ENCODE data around the gene MID1IP1. TPM values are rescaled to one million over a fixed set of nuclear protein-coding genes. Genes with fewer than 3 reads are reported as not detected.

The MID1IP1 gene
- polyA plus RNA-seq, 2 donors: 16.7 to 43.3 TPM

DNA sequence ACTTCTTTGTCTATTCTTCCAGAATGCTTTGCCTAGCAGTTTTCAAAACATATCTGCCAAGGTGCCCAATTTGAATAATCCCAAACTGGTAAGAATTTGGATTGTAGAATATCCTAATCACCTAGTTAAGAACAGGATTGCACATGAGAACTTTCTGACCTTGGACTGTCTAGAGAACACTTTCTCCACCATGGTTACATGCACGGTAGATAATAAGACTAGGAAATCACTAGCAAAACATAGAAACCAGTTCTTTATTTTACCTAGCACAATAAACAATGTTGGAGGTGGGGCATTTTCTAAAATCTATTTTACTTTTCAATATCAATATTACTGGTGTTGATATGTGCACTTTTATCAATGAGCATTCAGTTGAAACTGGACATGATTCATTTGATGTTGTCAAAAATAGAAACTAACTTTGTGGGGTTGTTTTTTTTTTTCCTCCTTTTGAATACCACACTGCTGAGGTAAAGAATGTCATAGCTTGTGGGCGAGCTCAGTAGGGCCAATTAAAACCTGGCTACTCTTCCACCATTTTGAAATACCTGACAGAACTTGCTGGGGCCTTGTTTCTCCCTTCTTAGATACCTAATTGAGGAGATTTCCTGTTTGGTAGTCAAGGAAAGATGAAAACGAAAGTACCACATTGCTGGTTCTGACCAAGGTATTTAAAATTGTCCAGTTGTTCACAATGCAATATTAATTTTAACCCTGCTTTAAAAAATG, 10.4 kb downstream of the MID1IP1 start:
- Histone ChIP-seq H3K27ac (ENCODE audit: low read depth in 2 of 2, low read length in 1 of 2) (no peak overlapping the region), H3K27me3 (ENCODE audit: control insufficient read depth in 1 of 2, insufficient read depth in 2 of 2, low read length in 2 of 2) (peaks cover 0 to 2% of the 10 kb centered on the region in 2 donors), H3K36me3 (ENCODE audit: control insufficient read depth in 2 of 2, insufficient read depth in 2 of 2, low read length in 1 of 2) (no peaks in the 10 kb centered on the region), H3K4me3 (ENCODE audit: low read depth in 1 of 2, low read length in 2 of 2) (no peak overlapping the region), H3K9me3 (ENCODE audit: control insufficient read depth in 2 of 2, insufficient read depth in 1 of 2, low read depth in 1 of 2, low read length in 1 of 2) (no peaks in the 10 kb centered on the region), H3K4me1 (ENCODE audit: control insufficient read depth in 2 of 2, insufficient read depth in 2 of 2, low read length in 1 of 2) (no peaks in the 10 kb centered on the region)
- WGBS, 2 donors: 42 to 51% methylated on average over 3 of the region's 3 CpGs

DNA sequence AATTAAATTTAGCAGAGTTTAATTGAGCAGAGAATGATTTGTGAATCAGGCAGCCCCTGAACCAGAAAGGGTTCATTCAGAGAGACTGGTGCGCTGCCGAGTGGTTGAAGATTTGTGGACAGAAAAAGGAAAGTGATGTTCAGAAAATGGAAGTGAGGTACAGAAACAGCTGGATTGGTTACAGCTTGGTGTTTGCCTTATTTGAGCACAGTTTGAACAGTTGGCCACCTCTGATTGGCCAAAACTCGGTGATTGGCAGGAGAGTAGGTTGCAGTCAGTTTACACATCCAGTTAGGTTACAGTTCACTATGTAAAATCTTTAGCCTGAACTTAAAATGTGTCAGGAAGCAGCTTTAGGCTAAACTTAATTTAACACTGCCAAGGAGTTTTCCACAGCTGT, 14.9 kb downstream of the MID1IP1 start:
- no peak overlapping the region for H3K27ac ChIP-seq (ENCODE audit: low read depth in 2 of 2, low read length in 1 of 2)
- H3K27me3 ChIP-seq (ENCODE audit: control insufficient read depth in 1 of 2, insufficient read depth in 2 of 2, low read length in 2 of 2): peaks cover 0 to 2% of the 10 kb centered on the region in 2 donors
- H3K4me3 ChIP-seq (ENCODE audit: low read depth in 1 of 2, low read length in 2 of 2): no peak overlapping the region
- H3K36me3 ChIP-seq (ENCODE audit: control insufficient read depth in 2 of 2, insufficient read depth in 2 of 2, low read length in 1 of 2): no peaks in the 10 kb centered on the region
- no peaks in the 10 kb centered on the region for H3K4me1 ChIP-seq (ENCODE audit: control insufficient read depth in 2 of 2, insufficient read depth in 2 of 2, low read length in 1 of 2)
- WGBS, 2 donors: 73 to 88% methylated on average over 3 of the region's 3 CpGs
- no peaks in the 10 kb centered on the region for H3K9me3 ChIP-seq (ENCODE audit: control insufficient read depth in 2 of 2, insufficient read depth in 1 of 2, low read depth in 1 of 2, low read length in 1 of 2)

- H3K27ac ChIP-seq (ENCODE audit: low read depth in 2 of 2, low read length in 1 of 2): no peak overlapping the region
- no peaks in the 10 kb centered on the region for H3K36me3 ChIP-seq (ENCODE audit: control insufficient read depth in 2 of 2, insufficient read depth in 2 of 2, low read length in 1 of 2)
- H3K9me3 ChIP-seq (ENCODE audit: control insufficient read depth in 2 of 2, insufficient read depth in 1 of 2, low read depth in 1 of 2, low read length in 1 of 2): no peaks in the 10 kb centered on the region
- peaks cover 0 to 2% of the 10 kb centered on the region in 2 donors for H3K27me3 ChIP-seq (ENCODE audit: control insufficient read depth in 1 of 2, insufficient read depth in 2 of 2, low read length in 2 of 2)
- no peak overlapping the region for H3K4me3 ChIP-seq (ENCODE audit: low read depth in 1 of 2, low read length in 2 of 2)
- no peaks in the 10 kb centered on the region for H3K4me1 ChIP-seq (ENCODE audit: control insufficient read depth in 2 of 2, insufficient read depth in 2 of 2, low read length in 1 of 2)
- WGBS, 2 donors: 18 to 23% methylated on average over 2 of the region's 2 CpGs
Observed at GRCh38 chrX:38817004-38817703, 15.9 kb downstream of the MID1IP1 start.

GRCh38 chrX:38819163-38819562, 17.9 kb downstream of the MID1IP1 start:
- WGBS, 2 donors: 83 to 97% methylated on average over 1 of the region's 1 CpG
- Histone ChIP-seq H3K4me1 (ENCODE audit: control insufficient read depth in 2 of 2, insufficient read depth in 2 of 2, low read length in 1 of 2) (no peaks in the 10 kb centered on the region), H3K27ac (ENCODE audit: low read depth in 2 of 2, low read length in 1 of 2) (no peak overlapping the region), H3K27me3 (ENCODE audit: control insufficient read depth in 1 of 2, insufficient read depth in 2 of 2, low read length in 2 of 2) (no peaks in the 10 kb centered on the region), H3K9me3 (ENCODE audit: control insufficient read depth in 2 of 2, insufficient read depth in 1 of 2, low read depth in 1 of 2, low read length in 1 of 2) (no peaks in the 10 kb centered on the region), H3K4me3 (ENCODE audit: low read depth in 1 of 2, low read length in 2 of 2) (no peak overlapping the region), H3K36me3 (ENCODE audit: control insufficient read depth in 2 of 2, insufficient read depth in 2 of 2, low read length in 1 of 2) (no peaks in the 10 kb centered on the region)

GRCh38 chrX:38819709-38820108, 18.4 kb downstream of the MID1IP1 start:
- Histone ChIP-seq H3K27me3 (ENCODE audit: control insufficient read depth in 1 of 2, insufficient read depth in 2 of 2, low read length in 2 of 2) (no peaks in the 10 kb centered on the region), H3K4me3 (ENCODE audit: low read depth in 1 of 2, low read length in 2 of 2) (no peak overlapping the region), H3K9me3 (ENCODE audit: control insufficient read depth in 2 of 2, insufficient read depth in 1 of 2, low read depth in 1 of 2, low read length in 1 of 2) (no peaks in the 10 kb centered on the region), H3K4me1 (ENCODE audit: control insufficient read depth in 2 of 2, insufficient read depth in 2 of 2, low read length in 1 of 2) (no peaks in the 10 kb centered on the region), H3K36me3 (ENCODE audit: control insufficient read depth in 2 of 2, insufficient read depth in 2 of 2, low read length in 1 of 2) (no peaks in the 10 kb centered on the region), H3K27ac (ENCODE audit: low read depth in 2 of 2, low read length in 1 of 2) (no peak overlapping the region)
- WGBS, 2 donors: 52 to 63% methylated on average over 1 of the region's 1 CpG

DNA sequence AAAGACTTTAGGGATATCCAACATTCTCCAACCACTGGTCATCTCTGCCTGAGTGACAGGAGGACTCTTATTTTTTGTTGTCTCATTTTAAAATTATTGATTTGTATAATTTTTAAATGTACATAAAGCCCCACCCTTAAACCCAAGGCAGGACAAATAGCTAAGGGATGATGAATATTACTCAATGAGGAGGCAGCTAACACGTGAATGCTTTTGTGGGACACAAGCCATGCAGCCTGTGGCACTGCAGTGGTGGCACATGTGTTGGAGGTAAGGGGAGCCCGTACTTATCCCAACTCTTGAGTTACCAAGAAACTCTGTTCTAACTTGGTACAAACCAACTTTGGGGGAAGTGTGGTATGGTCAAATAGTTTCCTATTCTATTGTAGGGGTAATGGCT, 19.5 kb downstream of the MID1IP1 start:
- Histone ChIP-seq H3K27me3 (ENCODE audit: control insufficient read depth in 1 of 2, insufficient read depth in 2 of 2, low read length in 2 of 2) (no peaks in the 10 kb centered on the region), H3K4me3 (ENCODE audit: low read depth in 1 of 2, low read length in 2 of 2) (no peak overlapping the region), H3K9me3 (ENCODE audit: control insufficient read depth in 2 of 2, insufficient read depth in 1 of 2, low read depth in 1 of 2, low read length in 1 of 2) (no peaks in the 10 kb centered on the region), H3K4me1 (ENCODE audit: control insufficient read depth in 2 of 2, insufficient read depth in 2 of 2, low read length in 1 of 2) (no peaks in the 10 kb centered on the region), H3K27ac (ENCODE audit: low read depth in 2 of 2, low read length in 1 of 2) (no peak overlapping the region), H3K36me3 (ENCODE audit: control insufficient read depth in 2 of 2, insufficient read depth in 2 of 2, low read length in 1 of 2) (no peaks in the 10 kb centered on the region)
- WGBS, 2 donors: 62 to 75% methylated on average over 2 of the region's 2 CpGs

DNA sequence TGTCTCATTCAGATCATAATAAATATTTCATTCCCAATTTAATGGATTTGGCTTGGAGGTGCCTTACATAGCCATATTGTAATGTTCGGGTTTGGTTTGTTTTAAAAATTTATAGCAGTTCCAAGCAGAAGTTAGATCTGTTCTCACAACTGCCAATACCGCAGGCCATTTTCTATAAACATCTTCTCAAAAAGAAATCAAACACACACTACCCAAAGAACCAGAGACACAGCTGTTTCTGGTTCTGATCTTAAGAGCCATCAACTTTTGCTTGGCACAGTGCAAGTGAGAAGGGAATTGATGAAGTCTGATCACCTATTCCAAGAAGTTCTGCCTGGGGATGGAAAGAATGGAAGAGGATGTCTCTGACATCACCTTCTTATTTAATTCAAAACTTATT, 22.9 kb downstream of the MID1IP1 start:
- Histone ChIP-seq H3K36me3 (ENCODE audit: control insufficient read depth in 2 of 2, insufficient read depth in 2 of 2, low read length in 1 of 2) (no peaks in the 10 kb centered on the region), H3K27ac (ENCODE audit: low read depth in 2 of 2, low read length in 1 of 2) (no peak overlapping the region), H3K9me3 (ENCODE audit: control insufficient read depth in 2 of 2, insufficient read depth in 1 of 2, low read depth in 1 of 2, low read length in 1 of 2) (no peaks in the 10 kb centered on the region), H3K4me1 (ENCODE audit: control insufficient read depth in 2 of 2, insufficient read depth in 2 of 2, low read length in 1 of 2) (no peaks in the 10 kb centered on the region), H3K4me3 (ENCODE audit: low read depth in 1 of 2, low read length in 2 of 2) (no peak overlapping the region), H3K27me3 (ENCODE audit: control insufficient read depth in 1 of 2, insufficient read depth in 2 of 2, low read length in 2 of 2) (no peaks in the 10 kb centered on the region)
- 85 to 86% methylated on average over 2 of the region's 2 CpGs for WGBS, 2 donors

- H3K9me3 ChIP-seq (ENCODE audit: control insufficient read depth in 2 of 2, insufficient read depth in 1 of 2, low read depth in 1 of 2, low read length in 1 of 2): no peaks in the 10 kb centered on the region
- 72 to 76% methylated on average over 2 of the region's 2 CpGs for WGBS, 2 donors
- no peak overlapping the region for H3K27ac ChIP-seq (ENCODE audit: low read depth in 2 of 2, low read length in 1 of 2)
- H3K36me3 ChIP-seq (ENCODE audit: control insufficient read depth in 2 of 2, insufficient read depth in 2 of 2, low read length in 1 of 2): no peaks in the 10 kb centered on the region
- H3K4me3 ChIP-seq (ENCODE audit: low read depth in 1 of 2, low read length in 2 of 2): no peak overlapping the region
- H3K4me1 ChIP-seq (ENCODE audit: control insufficient read depth in 2 of 2, insufficient read depth in 2 of 2, low read length in 1 of 2): no peaks in the 10 kb centered on the region
- no peaks in the 10 kb centered on the region for H3K27me3 ChIP-seq (ENCODE audit: control insufficient read depth in 1 of 2, insufficient read depth in 2 of 2, low read length in 2 of 2)
Observed at GRCh38 chrX:38831949-38832348, 30.7 kb downstream of the MID1IP1 start.

GRCh38 chrX:38837389-38837788, 36.1 kb downstream of the MID1IP1 start:
- Histone ChIP-seq H3K27ac (ENCODE audit: low read depth in 2 of 2, low read length in 1 of 2) (no peak overlapping the region), H3K4me3 (ENCODE audit: low read depth in 1 of 2, low read length in 2 of 2) (no peak overlapping the region), H3K9me3 (ENCODE audit: control insufficient read depth in 2 of 2, insufficient read depth in 1 of 2, low read depth in 1 of 2, low read length in 1 of 2) (no peaks in the 10 kb centered on the region), H3K27me3 (ENCODE audit: control insufficient read depth in 1 of 2, insufficient read depth in 2 of 2, low read length in 2 of 2) (peaks cover 0 to 6% of the 10 kb centered on the region in 2 donors), H3K4me1 (ENCODE audit: control insufficient read depth in 2 of 2, insufficient read depth in 2 of 2, low read length in 1 of 2) (no peaks in the 10 kb centered on the region), H3K36me3 (ENCODE audit: control insufficient read depth in 2 of 2, insufficient read depth in 2 of 2, low read length in 1 of 2) (no peaks in the 10 kb centered on the region)
- WGBS, 2 donors: 81 to 94% methylated on average over 2 of the region's 2 CpGs

DNA sequence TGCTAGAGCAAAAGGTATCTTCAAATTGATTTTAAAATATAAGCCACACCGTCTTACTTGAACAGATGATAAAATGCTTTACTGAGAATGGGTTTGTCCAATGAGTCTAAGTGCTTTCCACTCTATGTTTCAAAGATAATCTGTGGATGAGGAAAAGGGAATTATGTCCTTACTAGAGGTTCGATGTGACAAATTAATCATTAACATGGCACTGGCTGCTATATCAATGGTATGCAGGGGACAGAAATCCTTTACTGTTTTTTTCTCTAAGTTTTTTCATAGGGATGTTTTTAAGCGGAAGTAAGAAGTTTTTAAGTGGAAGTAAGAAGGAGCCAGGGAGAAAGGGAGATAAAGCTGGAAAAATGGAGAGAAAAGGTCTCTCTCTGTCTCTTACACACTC, 38.0 kb downstream of the MID1IP1 start:
- peaks cover 0 to 6% of the 10 kb centered on the region in 2 donors for H3K27me3 ChIP-seq (ENCODE audit: control insufficient read depth in 1 of 2, insufficient read depth in 2 of 2, low read length in 2 of 2)
- H3K36me3 ChIP-seq (ENCODE audit: control insufficient read depth in 2 of 2, insufficient read depth in 2 of 2, low read length in 1 of 2): no peaks in the 10 kb centered on the region
- no peaks in the 10 kb centered on the region for H3K9me3 ChIP-seq (ENCODE audit: control insufficient read depth in 2 of 2, insufficient read depth in 1 of 2, low read depth in 1 of 2, low read length in 1 of 2)
- 66 to 85% methylated on average over 3 of the region's 3 CpGs for WGBS, 2 donors
- H3K4me1 ChIP-seq (ENCODE audit: control insufficient read depth in 2 of 2, insufficient read depth in 2 of 2, low read length in 1 of 2): no peaks in the 10 kb centered on the region
- H3K27ac ChIP-seq (ENCODE audit: low read depth in 2 of 2, low read length in 1 of 2): no peak overlapping the region
- no peak overlapping the region for H3K4me3 ChIP-seq (ENCODE audit: low read depth in 1 of 2, low read length in 2 of 2)

All from esophagus (tissue), 2 donors.